GM12891 (cell line): Measurements from ENCODE around the gene CCR5AS.
"Not testable (repeated sequence)": the region's sequence is repeated elsewhere in the genome, so short reads cannot be mapped to it uniquely, and the experiment has no call there.

Source experiments
- PAX5 ChIP-seq: IDR thresholded peaks from 2 replicates; pipeline ENCODE4 v1.6.1; 2011; ENCODE audit warnings: low read length, moderate library complexity, mild to moderate bottlenecking; ENCODE audit not compliant: insufficient read depth, severe bottlenecking
- POLR2A ChIP-seq: IDR thresholded peaks from 2 replicates; pipeline ENCODE4 v1.6.1; 2011; ENCODE audit warnings: low read depth, low read length, control low read depth
- POLR2AphosphoS5 ChIP-seq: IDR thresholded peaks from 2 replicates; pipeline ENCODE4 v1.6.1; 2011; ENCODE audit warnings: low read depth, low read length, control low read depth
- SPI1 ChIP-seq: IDR thresholded peaks from 2 replicates; pipeline ENCODE4 v1.6.1; 2011; ENCODE audit warnings: low read depth, low read length, control low read depth
- TAF1 ChIP-seq: IDR thresholded peaks from 2 replicates; pipeline ENCODE4 v1.6.1; 2011; ENCODE audit warnings: low read depth, low read length, control low read depth

DNA sequence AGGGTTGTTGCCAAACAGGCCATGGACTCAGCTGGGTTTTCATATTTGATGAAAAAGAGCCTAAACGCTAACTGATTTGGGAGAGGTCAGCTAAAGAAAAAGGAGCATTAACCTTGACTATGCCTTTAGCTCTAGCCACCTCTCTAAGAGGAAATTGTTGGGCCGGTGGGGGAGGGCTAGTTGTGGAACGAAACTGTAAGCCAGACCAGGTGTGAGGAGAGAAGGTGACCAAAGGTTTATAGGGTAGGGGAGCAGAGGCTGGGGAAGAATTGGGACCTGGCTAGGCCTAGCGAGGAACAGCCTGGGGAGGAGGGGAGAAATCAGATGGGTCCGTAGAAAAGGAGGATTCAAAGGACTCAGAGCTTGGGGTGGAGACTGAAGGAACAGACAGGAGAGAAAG, 15.3 kb downstream of the CCR5AS start:
- not testable (repeated sequence) for TF ChIP-seq POLR2AphosphoS5, POLR2A, TAF1, PAX5, SPI1
